Glutamatergic neuron (in vitro differentiated cells): ENCODE measurements around the gene CDH7. TPM values are rescaled to one million over a fixed set of nuclear protein-coding genes. Genes with fewer than 3 reads are reported as not detected.

Source experiments
- DNase-seq: peaks from one replicate; pipeline ENCODE4 v3.0.0; 2022
- H3K27ac Mint-ChIP-seq: one replicate; pipeline ENCODE4 v1.8.0; 2020; ENCODE audit warnings: mild to moderate bottlenecking, mixed read lengths, inconsistent platforms; ENCODE audit not compliant: unreplicated experiment
- H3K27me3 Mint-ChIP-seq: one replicate; pipeline ENCODE4 v1.8.0; 2020; ENCODE audit warnings: mild to moderate bottlenecking, moderate library complexity, mixed read lengths, inconsistent platforms; ENCODE audit not compliant: unreplicated experiment
- H3K36me3 Mint-ChIP-seq: one replicate; pipeline ENCODE4 v1.8.0; 2020; ENCODE audit warnings: mild to moderate bottlenecking, mixed read lengths, inconsistent platforms; ENCODE audit not compliant: unreplicated experiment
- H3K4me1 Mint-ChIP-seq: one replicate; pipeline ENCODE4 v1.8.0; 2020; ENCODE audit warnings: mild to moderate bottlenecking, low read depth, mixed read lengths, inconsistent platforms; ENCODE audit not compliant: unreplicated experiment
- H3K4me3 Mint-ChIP-seq: one replicate; pipeline ENCODE4 v1.8.0; 2020; ENCODE audit warnings: mild to moderate bottlenecking, mixed read lengths, inconsistent platforms; ENCODE audit not compliant: unreplicated experiment
- H3K9me3 Mint-ChIP-seq: one replicate; pipeline ENCODE4 v1.8.0; 2020; ENCODE audit warnings: mild to moderate bottlenecking, moderate library complexity, mixed read lengths, inconsistent platforms; ENCODE audit not compliant: unreplicated experiment
- total RNA-seq: library from RNA; stranded (reverse); fragmentation: NEBNext Ultra II Directional; extraction: Animal tissue kit (Norgen Biotek cat#: 25700); gene quantifications from one replicate; pipeline ENCODE4 v1.2.1, GENCODE V29; 2021; ENCODE audit not compliant: unreplicated experiment
- TF ChIP-seq, protein P1 (sequence below): fragments of 200-600 bp; sonication (generic); IDR thresholded peaks from one replicate; pipeline ENCODE4 v1.5.0; 2021; ENCODE audit not compliant: partially characterized antibody, unreplicated experiment

CDH7 gene
- total RNA-seq, 1 donor from 2014 or later, result 1.6 TPM

DNA sequence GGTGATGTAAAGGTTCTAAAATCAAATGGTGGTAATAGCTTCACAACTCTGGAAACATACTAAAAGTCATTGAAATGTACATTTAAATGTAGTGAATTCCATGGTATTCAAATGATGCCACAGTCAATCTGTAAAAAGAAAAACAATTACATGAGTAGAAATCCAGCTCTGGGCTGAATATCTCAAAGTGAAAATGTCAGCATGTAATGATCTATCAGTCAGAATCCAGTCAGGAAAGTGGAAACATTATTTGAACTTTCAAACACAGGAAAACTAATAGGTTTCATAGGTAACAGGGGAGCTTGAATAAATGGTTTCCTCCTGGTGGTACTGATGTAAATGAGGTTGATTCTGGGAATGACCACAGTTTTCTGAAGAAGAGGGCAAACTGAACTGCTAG is 186.4 kb downstream of the CDH7 start:
- H3K9me3 Mint-ChIP-seq, result peaks cover 2% of the 10 kb centered on the region
- H3K4me3 Mint-ChIP-seq, result no peak overlapping the region
- peaks cover 2% of the 10 kb centered on the region for H3K36me3 Mint-ChIP-seq
- DNase-seq, result no peak
- H3K27me3 Mint-ChIP-seq, result peaks cover 1% of the 10 kb centered on the region
- peaks cover 5% of the 10 kb centered on the region for H3K4me1 Mint-ChIP-seq
- TF ChIP-seq, protein P1, sequence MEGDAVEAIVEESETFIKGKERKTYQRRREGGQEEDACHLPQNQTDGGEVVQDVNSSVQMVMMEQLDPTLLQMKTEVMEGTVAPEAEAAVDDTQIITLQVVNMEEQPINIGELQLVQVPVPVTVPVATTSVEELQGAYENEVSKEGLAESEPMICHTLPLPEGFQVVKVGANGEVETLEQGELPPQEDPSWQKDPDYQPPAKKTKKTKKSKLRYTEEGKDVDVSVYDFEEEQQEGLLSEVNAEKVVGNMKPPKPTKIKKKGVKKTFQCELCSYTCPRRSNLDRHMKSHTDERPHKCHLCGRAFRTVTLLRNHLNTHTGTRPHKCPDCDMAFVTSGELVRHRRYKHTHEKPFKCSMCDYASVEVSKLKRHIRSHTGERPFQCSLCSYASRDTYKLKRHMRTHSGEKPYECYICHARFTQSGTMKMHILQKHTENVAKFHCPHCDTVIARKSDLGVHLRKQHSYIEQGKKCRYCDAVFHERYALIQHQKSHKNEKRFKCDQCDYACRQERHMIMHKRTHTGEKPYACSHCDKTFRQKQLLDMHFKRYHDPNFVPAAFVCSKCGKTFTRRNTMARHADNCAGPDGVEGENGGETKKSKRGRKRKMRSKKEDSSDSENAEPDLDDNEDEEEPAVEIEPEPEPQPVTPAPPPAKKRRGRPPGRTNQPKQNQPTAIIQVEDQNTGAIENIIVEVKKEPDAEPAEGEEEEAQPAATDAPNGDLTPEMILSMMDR, result no peak
- H3K27ac Mint-ChIP-seq, result no peak overlapping the region

DNA sequence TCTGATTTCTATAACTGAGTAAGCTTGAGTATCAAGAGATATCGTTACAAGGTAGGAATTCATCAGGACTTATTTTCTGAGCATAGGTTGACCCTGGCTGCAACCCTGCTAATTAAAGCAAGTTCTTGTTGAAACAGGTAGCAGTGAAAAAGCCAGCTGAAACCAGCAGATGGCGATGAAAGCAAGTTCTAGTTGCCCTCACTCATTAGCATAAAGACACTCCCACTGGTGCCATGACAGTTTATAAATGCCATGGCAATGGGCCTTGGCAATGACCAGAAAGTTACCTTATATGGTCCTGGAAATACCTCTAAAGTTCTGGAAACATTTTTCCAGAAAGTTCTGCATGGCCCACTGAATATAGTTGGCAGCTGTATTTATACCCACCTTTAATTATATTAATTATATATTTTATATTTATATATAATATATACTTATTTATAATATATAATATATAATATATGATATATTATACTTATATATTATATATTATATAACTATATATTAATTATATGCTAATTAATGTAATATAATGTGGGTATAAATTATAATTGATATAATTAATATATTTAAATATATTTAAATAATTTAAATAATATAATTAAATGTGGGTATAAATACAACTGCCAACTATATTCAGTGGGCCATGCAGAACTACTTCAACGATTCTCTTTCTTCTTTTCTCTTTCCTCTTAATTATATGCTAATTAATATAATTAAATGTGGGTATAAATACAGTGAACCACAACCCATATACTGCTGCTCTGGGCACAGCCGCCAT is 188.0 kb downstream of the CDH7 start:
- H3K27me3 Mint-ChIP-seq, result peaks cover 1% of the 10 kb centered on the region
- TF ChIP-seq, protein P1, result peak; percentile 54
- peak; percentile 59 for DNase-seq
- peaks cover 7% of the 10 kb centered on the region for H3K4me1 Mint-ChIP-seq
- no peak overlapping the region for H3K27ac Mint-ChIP-seq
- H3K9me3 Mint-ChIP-seq, result peaks cover 2% of the 10 kb centered on the region
- H3K4me3 Mint-ChIP-seq, result no peak overlapping the region
- H3K36me3 Mint-ChIP-seq, result no peaks in the 10 kb centered on the region
